GM12874 (cell line): Measurements from ENCODE around the gene IRX5.

Experiments used
- TF ChIP-seq, protein P1 (sequence below): IDR thresholded peaks from 2 replicates; pipeline ENCODE4 v1.5.1; 2011; ENCODE audit warnings: low read depth, mild to moderate bottlenecking, control low read depth, low read length, moderate library complexity; ENCODE audit not compliant: insufficient read depth

Gene IRX5

DNA sequence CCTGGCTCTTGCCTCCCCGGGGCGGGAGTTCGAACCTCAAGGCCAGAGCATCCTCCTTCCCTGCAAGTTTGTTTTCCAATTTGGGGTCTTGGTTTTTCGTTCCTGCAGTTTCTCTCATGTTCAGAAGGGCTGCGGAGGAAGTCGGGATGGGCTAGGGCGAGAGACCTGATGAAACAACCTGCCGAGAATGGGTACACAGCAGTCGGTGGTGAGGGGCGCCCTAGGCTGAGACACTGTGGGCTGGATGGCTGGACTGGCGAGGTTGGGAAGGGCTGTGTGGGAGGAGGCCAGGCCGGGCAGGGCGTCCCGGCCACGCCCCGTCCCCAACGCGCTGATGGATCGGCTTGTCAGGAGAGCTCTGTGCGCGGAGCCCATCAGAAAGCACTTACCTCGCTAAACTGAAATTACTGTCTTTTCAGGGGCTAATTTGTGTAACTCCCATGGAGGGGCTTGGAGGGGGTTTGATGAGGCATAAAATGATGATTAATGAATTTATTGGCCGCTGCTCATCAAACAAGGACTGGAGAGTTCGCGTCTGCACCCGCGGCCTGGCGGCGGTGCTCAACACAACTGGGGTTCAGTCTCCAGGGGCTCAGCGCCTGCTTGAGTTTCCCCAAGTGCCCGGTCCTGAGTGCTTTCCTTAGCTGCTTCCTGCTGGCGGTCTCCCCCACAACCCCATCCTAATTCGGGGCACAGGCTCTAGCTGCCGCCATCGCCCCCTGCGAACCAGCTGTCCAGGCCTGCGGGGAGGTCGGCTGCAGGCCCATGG, 9.0 kb downstream of the IRX5 start:
- TF ChIP-seq, protein P1, sequence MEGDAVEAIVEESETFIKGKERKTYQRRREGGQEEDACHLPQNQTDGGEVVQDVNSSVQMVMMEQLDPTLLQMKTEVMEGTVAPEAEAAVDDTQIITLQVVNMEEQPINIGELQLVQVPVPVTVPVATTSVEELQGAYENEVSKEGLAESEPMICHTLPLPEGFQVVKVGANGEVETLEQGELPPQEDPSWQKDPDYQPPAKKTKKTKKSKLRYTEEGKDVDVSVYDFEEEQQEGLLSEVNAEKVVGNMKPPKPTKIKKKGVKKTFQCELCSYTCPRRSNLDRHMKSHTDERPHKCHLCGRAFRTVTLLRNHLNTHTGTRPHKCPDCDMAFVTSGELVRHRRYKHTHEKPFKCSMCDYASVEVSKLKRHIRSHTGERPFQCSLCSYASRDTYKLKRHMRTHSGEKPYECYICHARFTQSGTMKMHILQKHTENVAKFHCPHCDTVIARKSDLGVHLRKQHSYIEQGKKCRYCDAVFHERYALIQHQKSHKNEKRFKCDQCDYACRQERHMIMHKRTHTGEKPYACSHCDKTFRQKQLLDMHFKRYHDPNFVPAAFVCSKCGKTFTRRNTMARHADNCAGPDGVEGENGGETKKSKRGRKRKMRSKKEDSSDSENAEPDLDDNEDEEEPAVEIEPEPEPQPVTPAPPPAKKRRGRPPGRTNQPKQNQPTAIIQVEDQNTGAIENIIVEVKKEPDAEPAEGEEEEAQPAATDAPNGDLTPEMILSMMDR, result no peak

GRCh38 chr16:54940279-54940604, 9.6 kb downstream of the IRX5 start:
- TF ChIP-seq, protein P1, result no peak

GRCh38 chr16:54942353-54942943, 11.8 kb downstream of the IRX5 start:
- TF ChIP-seq, protein P1, result no peak

GRCh38 chr16:54944002-54944401, 13.3 kb downstream of the IRX5 start:
- TF ChIP-seq, protein P1, result no peak

GRCh38 chr16:54945063-54945462, 14.4 kb downstream of the IRX5 start:
- TF ChIP-seq, protein P1, result no peak

- TF ChIP-seq, protein P1, result no peak
Measured at GRCh38 chr16:54946909-54947308, 16.2 kb downstream of the IRX5 start.

DNA sequence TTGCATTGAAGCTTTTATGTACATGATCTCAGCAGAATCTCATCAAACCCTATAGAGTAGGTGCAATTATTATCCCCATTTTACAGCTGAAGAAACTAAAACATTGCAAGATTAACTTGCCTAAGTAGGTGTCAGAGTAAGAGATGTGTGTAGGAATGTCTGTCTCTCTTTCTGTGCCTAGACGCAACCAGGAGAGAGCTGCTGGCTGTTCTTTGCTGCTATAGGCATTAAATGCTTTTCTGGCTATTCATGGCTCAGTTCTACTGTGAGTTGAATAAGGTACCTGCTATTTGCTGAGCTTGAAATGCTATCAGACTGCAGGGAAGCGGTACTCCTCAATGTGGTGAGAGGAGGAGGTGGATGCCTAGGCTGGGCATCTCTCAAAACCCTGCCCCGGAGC, 17.0 kb downstream of the IRX5 start:
- TF ChIP-seq, protein P1, result no peak
